GM23248 (cell line): ENCODE measurements around the gene PAFAH1B1. TPM values are rescaled to one million over a fixed set of nuclear protein-coding genes. Genes with fewer than 3 reads are reported as not detected.
"Not testable (repeated sequence)": the region's sequence is repeated elsewhere in the genome, so short reads cannot be mapped to it uniquely, and the experiment has no call there.

Experiments
- DNase-seq: peaks from one replicate; pipeline ENCODE4 v3.0.0-alpha.2; 2015
- H2AFZ ChIP-seq: fragments of 200-600 bp; sonication (generic); 2 replicates; pipeline ENCODE4 v1.6.1; 2016; ENCODE audit warnings: antibody characterized with exemption
- H3F3A ChIP-seq: fragments of 200-600 bp; sonication (generic); 2 replicates; pipeline ENCODE4 v1.6.1; 2016; ENCODE audit warnings: mild to moderate bottlenecking, antibody characterized with exemption, mixed run types; ENCODE audit not compliant: insufficient read depth
- H3K27ac ChIP-seq: fragments of 200-600 bp; sonication (generic); 2 replicates; pipeline ENCODE4 v1.5.1; 2016; ENCODE audit warnings: mild to moderate bottlenecking
- H3K27me3 ChIP-seq: fragments of 200-600 bp; sonication (generic); replicated peaks from 2 replicates; pipeline ENCODE4 v1.6.1; 2016; ENCODE audit warnings: mild to moderate bottlenecking; ENCODE audit not compliant: insufficient read depth
- H3K36me3 ChIP-seq: fragments of 200-600 bp; sonication (generic); 2 replicates; pipeline ENCODE4 v1.6.1; 2016; ENCODE audit warnings: low read depth, mild to moderate bottlenecking
- H3K4me1 ChIP-seq: fragments of 200-600 bp; sonication (generic); 2 replicates; pipeline ENCODE4 v1.6.1; 2016; ENCODE audit warnings: mild to moderate bottlenecking; ENCODE audit not compliant: insufficient read depth
- H3K4me2 ChIP-seq: fragments of 200-600 bp; sonication (generic); one replicate; pipeline ENCODE4 v1.6.1; 2016; ENCODE audit warnings: mild to moderate bottlenecking; ENCODE audit not compliant: unreplicated experiment
- H3K4me3 ChIP-seq: fragments of 200-600 bp; sonication (generic); 2 replicates; pipeline ENCODE4 v1.5.1; 2016; ENCODE audit warnings: mild to moderate bottlenecking
- H3K79me2 ChIP-seq: fragments of 200-600 bp; sonication (generic); 2 replicates; pipeline ENCODE4 v1.6.1; 2016; ENCODE audit warnings: mild to moderate bottlenecking; ENCODE audit not compliant: insufficient read depth
- H3K9ac ChIP-seq: fragments of 200-600 bp; sonication (generic); 2 replicates; pipeline ENCODE4 v1.6.1; 2016; ENCODE audit warnings: mild to moderate bottlenecking
- H3K9me2 ChIP-seq: fragments of 200-600 bp; sonication (generic); 2 replicates; pipeline ENCODE4 v1.6.1; 2016; ENCODE audit warnings: mixed run types, mild to moderate bottlenecking, moderate library complexity; ENCODE audit not compliant: insufficient read depth
- H3K9me3 ChIP-seq: fragments of 200-600 bp; sonication (generic); one replicate; pipeline ENCODE4 v1.6.1; 2017; ENCODE audit warnings: low read depth
- H4K20me1 ChIP-seq: fragments of 200-600 bp; sonication (generic); 2 replicates; pipeline ENCODE4 v1.6.0; 2016; ENCODE audit not compliant: insufficient read depth
- EZH2 ChIP-seq: fragments of 200-600 bp; sonication (generic); IDR thresholded peaks from 2 replicates; pipeline ENCODE4 v1.6.1; 2018; ENCODE audit warnings: antibody characterized with exemption, mild to moderate bottlenecking; ENCODE audit not compliant: insufficient read depth, poor library complexity, severe bottlenecking
- EZH2phosphoT487 ChIP-seq: fragments of 200-600 bp; sonication (generic); IDR thresholded peaks from 2 replicates; pipeline ENCODE4 v1.6.1; 2018; ENCODE audit warnings: antibody characterized with exemption, moderate library complexity, mild to moderate bottlenecking, low read depth; ENCODE audit not compliant: insufficient read depth
- WGBS, 2 experiments: methylation state at CpG; one replicate each; pipeline ENCODE4 v1.1.6; 2015 to 2017; ENCODE audit warnings: low lambda C conversion rate in 2 of 2, low coverage in 1 of 2; ENCODE audit errors: missing lambda C conversion rate in 2 of 2; 5-methylcytosine and 5-hydroxymethylcytosine counted together
- in situ Hi-C: fragments of 300-500 bp; cut with MboI; formaldehyde crosslinking; loops from 2 replicates; pipeline ENCODE4 v1.15.0; 2020
- polyA plus RNA-seq: library from polyadenylated mRNA; unstranded; fragments of >200 nt; fragmentation: Nextera tagmentation; extraction: Ambion mirVana; gene quantifications from 2 replicates; pipeline ENCODE4 v1.2.1, GENCODE V29; 2016
- total RNA-seq: library from RNA; depleted of rRNA; stranded (reverse); fragments of >200 nt; shearing (Covaris generic); gene quantifications from 2 replicates; pipeline ENCODE4 v1.2.3, GENCODE V29; 2014; rRNA removed

The PAFAH1B1 gene
- 76.4 and 88.7 TPM in 2 replicates for total RNA-seq
- 32.5 and 39.3 TPM in 2 replicates for polyA plus RNA-seq

DNA sequence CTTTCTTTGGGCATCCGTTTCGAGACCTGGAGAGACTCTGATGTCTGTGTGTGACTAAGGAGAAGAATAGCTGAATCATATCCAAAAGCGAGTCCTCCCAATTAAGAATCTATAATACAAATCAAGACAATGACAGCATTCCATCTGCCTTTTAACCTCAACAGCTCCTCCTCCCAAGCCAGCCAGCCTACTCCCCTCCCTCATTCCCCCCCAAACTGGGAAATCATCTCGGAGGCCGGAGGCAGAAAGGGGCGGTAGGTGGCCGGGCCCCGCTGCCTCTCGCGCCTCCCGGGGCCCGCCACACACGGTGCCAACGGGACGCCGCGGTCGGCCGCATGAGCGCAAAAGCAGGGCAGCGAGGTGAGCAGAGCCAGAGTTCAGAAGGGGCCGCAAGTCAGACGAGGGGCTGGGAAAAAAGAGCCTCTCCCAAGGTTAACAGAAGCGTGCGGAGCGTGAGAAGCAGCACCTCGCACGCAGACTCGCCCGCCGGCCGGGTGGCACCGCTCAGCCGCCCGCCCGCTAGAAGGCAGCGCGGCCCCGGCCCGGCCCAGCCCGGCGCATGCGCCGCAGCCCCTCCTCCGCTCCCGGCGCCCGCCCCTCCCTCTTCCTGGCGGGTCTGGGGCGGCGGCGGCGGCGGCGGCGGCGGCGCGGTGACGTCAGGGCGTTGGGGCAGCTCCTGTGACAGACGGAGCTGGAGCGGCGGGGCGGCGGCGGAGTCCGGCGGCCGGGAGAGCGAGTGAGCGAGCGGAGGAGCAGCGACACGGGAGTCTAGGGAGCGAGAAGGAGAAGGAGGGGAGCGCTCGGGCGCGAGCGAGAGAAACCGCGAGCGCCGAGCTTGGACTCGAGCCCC is at the start of gene PAFAH1B1:
TSS of gene PAFAH1B1 (plus strand) at position 684 of the 850 bp plus-strand sequence. CDS start 44,635 bp downstream, outside the sequence.
- Histone ChIP-seq H3K9ac (peak within 1 kb of the TSS; percentile 99), H3K9me3 (no peaks in the 10 kb centered on the region), H3F3A (peaks cover 26% of the 10 kb centered on the region), H3K27ac (peak within 1 kb of the TSS; percentile 99), H3K4me3 (peak within 1 kb of the TSS; percentile 95), H3K27me3 (no peaks in the 10 kb centered on the region), H2AFZ (peak within 1 kb of the TSS; percentile 85), H3K79me2 (peaks cover 52% of the 10 kb centered on the region), H3K4me2 (peak within 1 kb of the TSS; percentile 91), H4K20me1 (peaks cover 27% of the 10 kb centered on the region), H3K9me2 (no peaks in the 10 kb centered on the region), H3K4me1 (peaks cover 31% of the 10 kb centered on the region), H3K36me3 (no peaks in the 10 kb centered on the region)
- TF ChIP-seq EZH2 (no peak), EZH2phosphoT487 (no peak)
- WGBS, 2 experiments: 1 to 4% methylated on average over 26 to 64 of the region's 86 CpGs
- peak; percentile 93 for DNase-seq
- in situ Hi-C loops: no loop called here

DNA sequence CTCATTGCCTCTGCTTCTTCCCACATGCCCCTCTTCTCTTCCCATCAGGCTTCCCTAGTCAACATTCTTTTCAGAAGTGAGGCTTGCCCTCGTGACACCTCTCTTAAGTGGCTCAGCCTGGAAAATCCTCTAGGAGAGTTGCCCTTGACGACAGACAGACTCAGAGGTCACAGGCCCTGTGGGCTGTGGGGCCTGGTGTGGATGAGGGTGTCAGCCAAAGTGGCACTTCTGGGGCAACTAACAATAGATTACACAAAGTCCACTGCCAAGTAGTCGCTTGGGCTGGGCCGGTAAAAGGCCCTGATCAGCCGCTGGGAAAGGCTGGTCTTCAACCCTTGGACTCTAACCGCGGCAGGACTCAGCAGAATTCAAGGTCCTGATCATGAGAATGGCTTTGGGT is 48.1 kb upstream of the PAFAH1B1 start:
- 86 to 89% methylated on average over 7 of the region's 7 CpGs for WGBS, 2 experiments
- TF ChIP-seq EZH2phosphoT487 (no peak), EZH2 (no peak)
- DNase-seq: no peak
- H3F3A ChIP-seq: no peaks in the 10 kb centered on the region
- no peak overlapping the region for H3K9ac ChIP-seq
- no peaks in the 10 kb centered on the region for H3K9me2 ChIP-seq
- H3K36me3 ChIP-seq: no peaks in the 10 kb centered on the region
- no peaks in the 10 kb centered on the region for H3K9me3 ChIP-seq
- in situ Hi-C loops: no loop called here
- H3K4me1 ChIP-seq: no peaks in the 10 kb centered on the region
- no peak overlapping the region for H3K4me2 ChIP-seq
- H3K27me3 ChIP-seq: no peaks in the 10 kb centered on the region; the same call in 1 of the 2 replicates
- no peak overlapping the region for H2AFZ ChIP-seq
- H3K4me3 ChIP-seq: no peak overlapping the region
- no peaks in the 10 kb centered on the region for H3K79me2 ChIP-seq
- H3K27ac ChIP-seq: no peak overlapping the region
- H4K20me1 ChIP-seq: no peaks in the 10 kb centered on the region

DNA sequence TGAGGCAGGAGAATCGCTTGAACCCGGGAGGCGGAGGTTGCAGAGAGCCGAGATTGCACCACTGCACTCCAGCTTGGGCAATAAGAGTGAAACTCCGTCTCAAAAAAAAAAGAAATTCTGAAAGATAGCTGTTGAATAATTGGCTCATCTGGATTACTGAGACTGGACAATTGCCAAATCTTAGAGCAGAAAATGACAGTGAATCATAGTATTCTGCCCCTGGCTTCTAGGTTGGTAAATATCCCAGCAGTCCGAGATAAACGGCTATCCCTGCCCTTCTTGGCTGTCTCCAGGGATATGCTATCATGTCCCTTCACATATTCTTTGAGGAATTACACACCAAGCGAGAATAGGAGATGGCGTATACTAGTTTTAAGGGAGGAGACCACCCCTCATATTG is 46.3 kb upstream of the PAFAH1B1 start:
- no peak overlapping the region for H3K4me2 ChIP-seq
- no peaks in the 10 kb centered on the region for H3K79me2 ChIP-seq
- H3K9me2 ChIP-seq: no peaks in the 10 kb centered on the region
- DNase-seq: peak; percentile 60
- H3K9me3 ChIP-seq: no peaks in the 10 kb centered on the region
- no peaks in the 10 kb centered on the region; the same call in 1 of the 2 replicates for H3K27me3 ChIP-seq
- 47 to 51% methylated on average over 9 of the region's 9 CpGs for WGBS, 2 experiments
- no peak overlapping the region for H3K4me3 ChIP-seq
- no peak overlapping the region for H3K27ac ChIP-seq
- no peaks in the 10 kb centered on the region for H3K36me3 ChIP-seq
- in situ Hi-C loops: no loop called here
- H4K20me1 ChIP-seq: no peaks in the 10 kb centered on the region
- H3K4me1 ChIP-seq: no peaks in the 10 kb centered on the region
- TF ChIP-seq EZH2phosphoT487 (no peak), EZH2 (no peak)
- H3K9ac ChIP-seq: no peak overlapping the region
- H2AFZ ChIP-seq: no peak overlapping the region
- no peaks in the 10 kb centered on the region for H3F3A ChIP-seq

DNA sequence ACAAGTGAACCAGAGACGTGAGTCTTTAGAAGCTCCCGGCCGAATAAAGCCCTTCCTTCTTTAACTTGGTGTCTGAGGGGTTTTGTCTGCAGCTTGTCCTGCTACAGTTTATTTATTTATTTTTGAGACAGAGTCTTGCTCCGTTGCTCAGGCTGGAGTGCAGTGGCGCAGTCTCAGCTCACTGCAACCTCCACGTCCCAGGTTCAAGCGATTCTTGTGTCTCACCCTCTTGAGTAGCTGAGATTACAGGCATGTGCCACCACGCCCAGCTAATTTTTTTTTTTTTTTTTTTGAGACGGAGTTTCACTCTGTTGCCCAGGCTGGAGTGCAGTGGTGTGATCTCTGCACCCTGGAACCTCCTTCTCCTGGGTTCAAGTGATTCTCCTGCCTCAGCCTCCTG is 45.4 kb upstream of the PAFAH1B1 start:
- H3K36me3 ChIP-seq, H3K9me3 ChIP-seq, H3F3A ChIP-seq, in situ Hi-C loops, H3K27ac ChIP-seq, H3K9me2 ChIP-seq, H3K4me3 ChIP-seq, H2AFZ ChIP-seq, H4K20me1 ChIP-seq, DNase-seq, H3K79me2 ChIP-seq, H3K27me3 ChIP-seq, H3K9ac ChIP-seq, H3K4me2 ChIP-seq, H3K4me1 ChIP-seq: not testable (repeated sequence)
- 59 to 64% methylated on average over 9 of the region's 9 CpGs for WGBS, 2 experiments
